Astrocyte of the spinal cord (primary cell): ENCODE data around the gene STS.

ENCODE experiments used
- DNase-seq: peaks from one replicate; pipeline ENCODE4 v3.0.0; 2011; ENCODE audit warnings: low read depth, low spot score
- H3K4me3 ChIP-seq: 2 replicates; pipeline ENCODE4 v1.5.1; 2011; ENCODE audit warnings: low read depth, mild to moderate bottlenecking, low read length, moderate library complexity
- in situ Hi-C: cut with HindIII; loops from 2 replicates; pipeline ENCODE4 v1.10.0; 2017; ENCODE audit warnings: low sequenced_read_pairs
- TF ChIP-seq, protein P1 (sequence below): IDR thresholded peaks from 2 replicates; pipeline ENCODE4 v1.5.1; 2012; ENCODE audit warnings: low read depth, mild to moderate bottlenecking, low read length, inconsistent platforms

The STS gene

GRCh38 chrX:7109838-7110793 is 37.4 kb upstream of the STS start:
- no peak for DNase-seq
- in situ Hi-C loops, result no loop called here
- TF ChIP-seq, protein P1, sequence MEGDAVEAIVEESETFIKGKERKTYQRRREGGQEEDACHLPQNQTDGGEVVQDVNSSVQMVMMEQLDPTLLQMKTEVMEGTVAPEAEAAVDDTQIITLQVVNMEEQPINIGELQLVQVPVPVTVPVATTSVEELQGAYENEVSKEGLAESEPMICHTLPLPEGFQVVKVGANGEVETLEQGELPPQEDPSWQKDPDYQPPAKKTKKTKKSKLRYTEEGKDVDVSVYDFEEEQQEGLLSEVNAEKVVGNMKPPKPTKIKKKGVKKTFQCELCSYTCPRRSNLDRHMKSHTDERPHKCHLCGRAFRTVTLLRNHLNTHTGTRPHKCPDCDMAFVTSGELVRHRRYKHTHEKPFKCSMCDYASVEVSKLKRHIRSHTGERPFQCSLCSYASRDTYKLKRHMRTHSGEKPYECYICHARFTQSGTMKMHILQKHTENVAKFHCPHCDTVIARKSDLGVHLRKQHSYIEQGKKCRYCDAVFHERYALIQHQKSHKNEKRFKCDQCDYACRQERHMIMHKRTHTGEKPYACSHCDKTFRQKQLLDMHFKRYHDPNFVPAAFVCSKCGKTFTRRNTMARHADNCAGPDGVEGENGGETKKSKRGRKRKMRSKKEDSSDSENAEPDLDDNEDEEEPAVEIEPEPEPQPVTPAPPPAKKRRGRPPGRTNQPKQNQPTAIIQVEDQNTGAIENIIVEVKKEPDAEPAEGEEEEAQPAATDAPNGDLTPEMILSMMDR, result no peak
- no peak overlapping the region for H3K4me3 ChIP-seq

GRCh38 chrX:7110821-7111276 is 36.7 kb upstream of the STS start:
- in situ Hi-C loops, result no loop called here
- no peak overlapping the region for H3K4me3 ChIP-seq
- no peak for DNase-seq
- TF ChIP-seq, protein P1, result no peak

- no peak for DNase-seq
- in situ Hi-C loops, result no loop called here
- TF ChIP-seq, protein P1, result no peak
- H3K4me3 ChIP-seq, result no peak overlapping the region
Observed at GRCh38 chrX:7111518-7111917, 36.0 kb upstream of the STS start.

- no peak for DNase-seq
- in situ Hi-C loops, result no loop called here
- TF ChIP-seq, protein P1, result no peak
- H3K4me3 ChIP-seq, result no peak overlapping the region
Observed at GRCh38 chrX:7112071-7112470, 35.4 kb upstream of the STS start.

GRCh38 chrX:7115557-7115956 is 32.0 kb upstream of the STS start:
- in situ Hi-C loops, result no loop called here
- H3K4me3 ChIP-seq, result no peak overlapping the region
- no peak for DNase-seq
- TF ChIP-seq, protein P1, result no peak

DNA sequence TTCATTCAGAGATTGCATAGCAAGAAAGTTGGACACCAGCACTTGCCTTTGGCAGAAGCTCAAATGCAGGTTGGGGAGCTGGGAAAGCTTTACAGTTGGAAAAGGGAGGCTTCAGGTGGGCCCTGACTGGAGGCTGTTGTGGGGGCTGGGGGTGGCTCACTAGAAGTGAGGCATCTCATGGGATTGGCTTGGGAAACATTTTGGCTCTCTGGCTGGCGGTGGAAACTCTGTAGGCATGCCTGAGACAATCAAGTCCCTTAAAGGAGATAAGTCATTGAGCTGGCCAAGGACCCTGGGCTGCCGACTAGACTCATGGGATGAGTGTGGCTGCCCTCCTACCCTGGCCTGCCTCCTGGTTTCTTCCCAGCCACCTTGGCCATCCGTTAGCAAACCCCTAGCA is 31.4 kb upstream of the STS start:
- in situ Hi-C loops, result no loop called here
- TF ChIP-seq, protein P1, result no peak
- DNase-seq, result no peak
- no peak overlapping the region for H3K4me3 ChIP-seq
